Sciatic nerve (tissue), 2 donors: ENCODE measurements around the gene HPRT1. TPM values are rescaled to one million over a fixed set of nuclear protein-coding genes. Genes with fewer than 3 reads are reported as not detected.

ENCODE experiments used
- ATAC-seq: fragments of 200-7000 bp; cut with Tn5 transposase; one replicate; pipeline ENCODE4 v1.9.1; 2020; ENCODE audit warnings: mild to moderate bottlenecking, moderate library complexity
- DNase-seq: peaks from one replicate; pipeline ENCODE4 v3.0.0-alpha.2; 2020; ENCODE audit warnings: low spot score
- intact Hi-C: fragments of 100-400 bp; cut with DNase I; formaldehyde crosslinking; loops from one replicate; pipeline ENCODE4 v1.14.2; 2022
- microRNA-seq: library from miRNA; unstranded; fragments of <30 nt; microRNA quantifications from one replicate; pipeline ENCODE4 v1.2.0, GENCODE V29; 2020
- total RNA-seq: library from RNA; stranded (reverse); fragmentation: NEBNext Ultra II Directional; extraction: Animal tissue kit (Norgen Biotek cat#: 25700); gene quantifications from one replicate; pipeline ENCODE4 v1.2.1, GENCODE V29; 2021
- donor health status: DM: no; HTN: no; CAD: no.
- donor health status: DM: no; HTN: no; CAD: no.

Gene HPRT1
- total RNA-seq, 1 donor from 2014 or later = 16.2 TPM

- DNase-seq (no peak), ATAC-seq (peak; percentile 36)
- intact Hi-C loops = no loop called here
Measured at GRCh38 chrX:134533952-134534351, 74.0 kb downstream of the HPRT1 start.

GRCh38 chrX:134537179-134537955 lies 77.4 kb downstream of the HPRT1 start:
- ATAC-seq (peak; percentile 61), DNase-seq (no peak)
- intact Hi-C loops = no loop called here

- ATAC-seq (no peak), DNase-seq (no peak)
- intact Hi-C loops = no loop called here
Measured at GRCh38 chrX:134538316-134538715, 78.4 kb downstream of the HPRT1 start.

GRCh38 chrX:134541906-134542305 lies 81.9 kb downstream of the HPRT1 start:
- intact Hi-C loops = no loop called here
- ATAC-seq (no peak), DNase-seq (no peak)

GRCh38 chrX:134542485-134542884 lies 82.5 kb downstream of the HPRT1 start:
- DNase-seq (no peak), ATAC-seq (peak; percentile 73)
- intact Hi-C loops = no loop called here

- no peak for ATAC-seq
- no peak for DNase-seq
- intact Hi-C loops = no loop called here
Measured at GRCh38 chrX:134543288-134543687, 83.3 kb downstream of the HPRT1 start.

- intact Hi-C loops = no loop called here
- no peak for ATAC-seq
- no peak for DNase-seq
Measured at GRCh38 chrX:134544135-134544512, 84.2 kb downstream of the HPRT1 start.

GRCh38 chrX:134544513-134545151 lies 84.7 kb downstream of the HPRT1 start:
- DNase-seq = no peak

GRCh38 chrX:134545510-134545909 lies 85.5 kb downstream of the HPRT1 start:
- ATAC-seq (no peak), DNase-seq (no peak)
- intact Hi-C loops = no loop called here

More at GRCh38 chrX:134544513-134545151, 84.7 kb downstream of the HPRT1 start:
- peak; percentile 13 for ATAC-seq
- intact Hi-C loops = no loop called here

- ATAC-seq = no peak
- DNase-seq = no peak
- intact Hi-C loops = no loop called here
Measured at GRCh38 chrX:134546187-134546586, 86.2 kb downstream of the HPRT1 start.

- intact Hi-C loops = no loop called here
- no peak for ATAC-seq
- DNase-seq = no peak
Measured at GRCh38 chrX:134547047-134547679, 87.2 kb downstream of the HPRT1 start.

- no peak for ATAC-seq
- intact Hi-C loops = no loop called here
- no peak for DNase-seq
Measured at GRCh38 chrX:134548257-134549201, 88.6 kb downstream of the HPRT1 start.

Small RNA genes within 50 kb of the gene (microRNA-seq; reads per million reads assigned to microRNA genes)
- 14,454 reads per million, percentile 94 among the genes with 10 or more reads in this experiment for gene MIR424
- gene MIR450A1 = 6.2 reads per million, percentile 14 among the genes with 10 or more reads in this experiment
- gene MIR450A2 = 9.4 reads per million, percentile 24 among the genes with 10 or more reads in this experiment
- gene MIR450B = 10.5 reads per million, percentile 25 among the genes with 10 or more reads in this experiment
- gene MIR503 = 49.6 reads per million, percentile 48 among the genes with 10 or more reads in this experiment
- gene MIR542 = 43.1 reads per million, percentile 44 among the genes with 10 or more reads in this experiment

Other genes with a start within 250 kb of the HPRT1 start
- gene CCDC160, start 223.0 kb upstream of the HPRT1 start, total RNA-seq = 1.9 TPM
- gene PHF6, start 86.9 kb upstream of the HPRT1 start, total RNA-seq = 18.4 TPM
- gene PLAC1, start 198.3 kb downstream of the HPRT1 start, total RNA-seq = not detected